Mesodermal cell (in vitro differentiated cells): Measurements from ENCODE around the gene KBTBD13.

Experiments used
- H3K27ac ChIP-seq: 2 replicates; pipeline ENCODE4 v1.7.0; 2013; ENCODE audit warnings: mild to moderate bottlenecking, low read depth, low read length, moderate library complexity; ENCODE audit not compliant: severe bottlenecking
- H3K36me3 ChIP-seq: 2 replicates; pipeline ENCODE4 v1.7.1; 2013; ENCODE audit warnings: mild to moderate bottlenecking, low read length, moderate library complexity; ENCODE audit not compliant: control insufficient read depth, insufficient read depth
- H3K4me1 ChIP-seq: one replicate; pipeline ENCODE4 v1.7.1; 2013; ENCODE audit warnings: mild to moderate bottlenecking, low read length; ENCODE audit not compliant: insufficient read depth, control insufficient read depth, poor library complexity, severe bottlenecking
- H3K4me3 ChIP-seq: 2 replicates; pipeline ENCODE4 v1.7.0; 2013; ENCODE audit warnings: low read length, control low read depth, mild to moderate bottlenecking; ENCODE audit not compliant: insufficient read depth, poor library complexity, severe bottlenecking; ENCODE audit errors: extremely low read depth
- H3K9me3 ChIP-seq: 2 replicates; pipeline ENCODE4 v1.7.1; 2013; ENCODE audit warnings: mild to moderate bottlenecking, low read length, moderate library complexity; ENCODE audit not compliant: control insufficient read depth
- WGBS, 2 experiments: methylation state at CpG; one replicate each; pipeline ENCODE4 v1.1.5; 2013; ENCODE audit warnings: missing lambda C conversion rate in 2 of 2; ENCODE audit not compliant: insufficient coverage in 2 of 2; 5-methylcytosine and 5-hydroxymethylcytosine counted together

KBTBD13 gene

DNA sequence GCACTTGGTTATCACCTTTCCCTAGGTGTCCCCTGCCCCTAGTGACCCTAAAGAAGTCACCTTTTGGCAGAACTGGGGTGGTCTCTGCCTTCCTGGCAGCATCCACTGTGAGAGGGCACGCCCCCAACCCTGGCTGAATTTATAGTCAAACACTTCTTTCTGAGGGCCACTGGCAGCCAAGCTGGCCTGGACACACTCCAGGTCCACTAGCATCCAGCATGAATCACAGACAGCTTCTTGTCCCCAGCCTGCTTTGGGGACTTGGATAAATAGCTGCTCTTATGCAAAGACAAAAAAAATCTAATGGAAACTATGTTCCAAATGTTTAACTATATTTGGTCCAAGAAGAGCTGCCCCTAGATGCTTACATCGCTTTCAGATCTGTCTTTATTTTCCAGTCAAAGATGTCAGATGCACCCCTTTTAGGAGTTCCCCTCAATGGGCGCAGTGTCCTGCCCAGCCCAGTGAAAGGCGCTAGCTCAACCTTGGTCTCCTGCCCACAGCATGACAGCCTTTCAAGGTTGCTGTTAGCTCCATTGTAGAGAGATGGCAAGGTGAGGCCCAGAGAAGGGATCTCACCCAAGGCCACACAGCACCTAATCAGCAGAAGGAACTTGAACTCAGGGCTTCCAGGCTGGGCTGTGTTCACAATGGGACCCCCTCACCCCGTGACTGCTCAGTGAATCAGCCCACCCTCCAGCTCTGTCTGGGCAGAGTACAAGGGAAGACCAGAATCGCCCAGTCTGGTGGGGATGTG, 15.7 kb upstream of the KBTBD13 start:
- Histone ChIP-seq H3K36me3 (peaks cover 80% of the 10 kb centered on the region), H3K9me3 (peaks cover 7% of the 10 kb centered on the region), H3K4me1 (peaks cover 30% of the 10 kb centered on the region), H3K4me3 (no peak overlapping the region), H3K27ac (no peak overlapping the region)
- 89 to 100% methylated on average over 4 to 5 of the region's 6 CpGs for WGBS, 2 experiments

DNA sequence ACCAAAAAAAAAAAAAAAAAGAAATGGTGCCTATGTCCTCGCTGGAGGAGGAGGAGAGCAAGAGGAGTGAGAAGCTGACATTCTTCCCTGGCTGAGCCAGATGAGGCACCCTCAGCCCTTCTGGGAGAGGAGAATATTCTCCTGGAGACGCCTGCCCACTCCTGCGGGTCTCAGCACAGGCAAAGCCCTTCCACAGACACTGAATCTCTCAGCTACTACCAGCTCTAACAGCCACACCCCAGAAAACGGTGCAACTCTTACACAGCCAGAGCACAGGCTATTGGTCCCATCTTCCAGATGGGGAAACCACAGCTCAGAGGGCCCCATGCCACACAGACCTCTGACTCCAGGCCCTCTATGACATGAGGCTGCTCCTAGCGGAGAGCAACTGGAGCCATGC, 14.5 kb upstream of the KBTBD13 start:
- Histone ChIP-seq H3K27ac (peak overlapping the region; percentile 64), H3K4me1 (peaks cover 35% of the 10 kb centered on the region), H3K36me3 (peaks cover 71% of the 10 kb centered on the region), H3K9me3 (peaks cover 7% of the 10 kb centered on the region), H3K4me3 (no peak overlapping the region)
- 97 to 100% methylated on average over 2 to 3 of the region's 5 CpGs for WGBS, 2 experiments

DNA sequence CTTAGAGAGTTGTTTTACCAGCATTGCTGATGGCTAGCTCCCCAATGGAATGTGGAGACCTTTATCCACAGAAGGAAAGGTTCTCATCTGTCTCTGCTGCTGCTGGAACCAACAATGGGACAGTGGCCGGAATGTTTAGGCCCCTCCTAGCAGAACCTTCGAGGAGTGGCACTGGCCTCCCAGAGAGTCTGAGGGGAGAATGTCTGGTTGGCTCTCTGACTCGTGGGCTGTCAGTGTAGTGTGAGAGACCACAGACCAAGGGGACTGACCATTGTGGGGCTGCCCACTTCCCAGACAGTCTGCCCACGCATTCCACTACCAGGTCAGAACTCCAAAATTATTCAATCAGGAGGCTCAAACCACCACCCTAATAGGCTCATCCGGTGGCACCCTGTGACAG, 13.8 kb upstream of the KBTBD13 start:
- H3K4me1 ChIP-seq = peaks cover 29% of the 10 kb centered on the region
- WGBS, 2 experiments = 83 to 90% methylated on average over 3 of the region's 5 CpGs
- no peak overlapping the region for H3K4me3 ChIP-seq
- H3K27ac ChIP-seq = peak overlapping the region; percentile 64
- H3K9me3 ChIP-seq = peaks cover 7% of the 10 kb centered on the region
- H3K36me3 ChIP-seq = peaks cover 65% of the 10 kb centered on the region

DNA sequence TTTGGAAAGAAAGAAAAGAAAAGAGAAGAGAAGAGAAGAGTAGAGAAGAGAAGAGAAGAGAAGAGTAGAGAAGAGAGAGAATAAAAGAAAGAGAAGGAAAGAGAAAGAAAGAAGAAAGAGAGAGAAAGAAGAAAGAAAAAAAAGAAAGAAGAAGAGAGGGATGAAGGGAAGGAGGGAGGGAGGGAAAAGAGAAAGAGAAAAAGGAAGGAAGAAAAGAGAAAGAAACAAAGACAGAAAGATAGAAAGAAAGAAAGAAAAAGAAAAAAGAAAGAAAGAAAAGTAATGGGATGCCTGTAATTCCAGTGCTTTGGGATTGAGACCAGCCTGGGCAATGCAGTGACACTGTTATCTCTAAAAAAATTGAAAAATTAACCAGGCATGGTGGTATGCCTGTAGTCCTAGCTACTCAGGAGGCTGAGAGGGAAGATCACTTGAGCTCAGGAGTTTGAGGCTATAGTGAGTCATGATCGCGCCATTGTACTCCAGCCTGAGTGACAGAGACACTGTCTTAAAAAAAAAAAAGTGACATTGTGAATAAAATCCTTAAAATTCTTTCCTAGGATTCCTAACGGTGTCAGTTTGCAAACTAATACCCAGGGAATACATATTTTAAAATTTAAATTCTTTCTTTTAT, 10.4 kb upstream of the KBTBD13 start:
- Histone ChIP-seq H3K4me3 (peak overlapping the region; percentile 54), H3K36me3 (peaks cover 37% of the 10 kb centered on the region), H3K4me1 (peaks cover 32% of the 10 kb centered on the region), H3K9me3 (no peaks in the 10 kb centered on the region), H3K27ac (peak overlapping the region; percentile 93)
- 58% methylated on average over 2 of the region's 3 CpGs; no CpG with 5 or more reads in 1 of the 2 experiments for WGBS, 2 experiments

DNA sequence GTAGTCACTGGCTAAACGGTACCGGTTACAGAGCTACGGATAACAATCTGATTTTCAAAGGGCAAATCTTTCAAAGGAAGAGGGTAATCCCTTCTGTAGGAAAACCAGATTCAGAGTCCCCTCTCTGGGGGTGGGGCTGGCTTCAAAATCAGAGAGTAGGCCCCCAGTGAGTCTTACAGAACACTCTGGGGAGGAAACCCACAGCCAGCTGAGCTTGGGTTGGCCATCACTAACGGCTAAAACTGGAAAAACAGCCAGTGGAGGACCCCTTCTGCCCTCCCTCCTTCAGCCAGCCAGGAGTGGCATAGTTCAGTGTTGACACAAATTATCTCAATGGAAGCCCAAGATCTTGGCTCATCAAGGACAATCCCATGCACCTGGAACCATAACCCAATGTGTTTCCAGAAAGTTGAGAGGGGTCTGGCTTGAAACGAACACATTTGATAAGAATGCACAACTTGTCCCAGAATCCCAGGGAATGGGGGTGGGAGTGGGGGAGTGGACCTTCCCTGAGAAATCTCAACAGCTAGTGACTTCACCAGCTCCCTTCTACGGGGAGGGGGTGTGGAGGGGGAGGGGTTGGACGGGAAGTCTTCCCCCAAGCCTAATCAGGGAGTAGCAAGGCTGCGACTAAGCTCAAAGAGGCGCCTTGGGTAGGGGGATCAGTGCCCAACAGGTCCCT, 9.8 kb upstream of the KBTBD13 start:
- H3K9me3 ChIP-seq = no peaks in the 10 kb centered on the region
- H3K4me1 ChIP-seq = peaks cover 38% of the 10 kb centered on the region
- whole genome bisulfite sequencing, 2 experiments = 13 to 23% methylated on average over 6 of the region's 9 CpGs
- H3K36me3 ChIP-seq = peaks cover 31% of the 10 kb centered on the region
- peak overlapping the region; percentile 54 for H3K4me3 ChIP-seq
- H3K27ac ChIP-seq = peak overlapping the region; percentile 93

DNA sequence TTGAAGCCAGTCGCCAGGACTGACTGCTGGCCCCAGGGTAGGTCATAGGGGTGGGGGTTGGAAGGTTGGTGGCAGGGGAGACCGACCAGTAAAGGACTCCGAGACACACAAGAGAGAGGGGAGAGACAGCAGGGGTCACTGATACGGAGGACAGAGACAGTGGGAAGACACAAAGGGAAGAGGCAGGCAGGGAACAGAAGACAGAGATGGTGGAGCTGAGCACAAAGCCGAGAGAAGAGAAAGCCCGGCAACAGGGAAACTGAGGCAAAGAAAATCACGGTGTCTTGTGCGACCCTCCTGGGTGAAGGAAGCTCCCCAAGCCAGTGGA, 9.3 kb upstream of the KBTBD13 start:
- peak overlapping the region; percentile 54 for H3K4me3 ChIP-seq
- peaks cover 26% of the 10 kb centered on the region for H3K36me3 ChIP-seq
- peaks cover 39% of the 10 kb centered on the region for H3K4me1 ChIP-seq
- WGBS, 2 experiments = 3% methylated on average over 8 of the region's 8 CpGs
- H3K9me3 ChIP-seq = no peaks in the 10 kb centered on the region
- H3K27ac ChIP-seq = peak overlapping the region; percentile 93

DNA sequence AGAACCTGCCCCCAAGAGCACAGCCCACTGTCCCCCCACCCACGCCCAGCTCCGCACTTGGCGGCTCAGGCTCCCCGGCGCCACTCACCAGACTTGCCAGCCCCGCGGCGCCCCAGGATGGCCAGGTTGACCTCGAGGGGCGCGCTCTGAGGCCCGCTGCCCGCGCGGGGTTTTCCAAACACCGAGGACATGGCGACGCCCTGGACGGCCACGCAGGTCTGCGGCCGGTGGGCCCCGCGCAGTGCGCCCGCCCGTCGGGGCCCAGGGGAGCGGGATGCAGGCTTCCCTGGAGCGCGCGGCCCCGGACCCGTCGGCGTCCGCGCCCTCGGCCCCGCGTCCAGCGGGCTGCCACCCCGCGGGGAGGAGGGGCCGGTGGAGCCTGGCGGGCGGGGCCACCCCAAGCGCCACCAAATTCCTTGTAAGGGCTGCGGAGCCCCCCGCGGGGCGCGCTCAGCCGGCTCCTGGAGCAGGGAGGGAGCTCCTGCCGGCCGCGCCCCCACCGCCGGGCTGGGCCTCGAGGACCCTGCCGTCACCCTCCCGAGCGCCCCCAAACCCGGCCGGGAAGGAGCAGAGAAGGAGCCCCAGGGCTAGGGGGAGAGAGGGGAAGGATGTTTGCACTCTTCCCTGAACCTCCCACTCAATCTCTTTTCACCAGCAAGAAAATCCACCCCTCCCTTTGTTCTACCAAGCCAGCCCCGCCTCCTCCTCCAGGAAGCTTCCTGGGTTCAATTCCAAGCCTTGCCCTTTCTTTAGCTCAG, 8.7 kb upstream of the KBTBD13 start, which contains the start of gene RASL12:
TSS of gene RASL12 (minus strand) at position 347 of the 758 bp plus-strand sequence. CDS start at position 191, 156 bp downstream.
- peaks cover 34% of the 10 kb centered on the region for H3K4me1 ChIP-seq
- WGBS, 2 experiments = 1 to 3% methylated on average over 43 to 56 of the region's 66 CpGs
- H3K9me3 ChIP-seq = peaks cover 4% of the 10 kb centered on the region
- peak within 1 kb of the TSS; percentile 93 for H3K27ac ChIP-seq
- H3K36me3 ChIP-seq = peaks cover 20% of the 10 kb centered on the region
- peak within 1 kb of the TSS; percentile 54 for H3K4me3 ChIP-seq

DNA sequence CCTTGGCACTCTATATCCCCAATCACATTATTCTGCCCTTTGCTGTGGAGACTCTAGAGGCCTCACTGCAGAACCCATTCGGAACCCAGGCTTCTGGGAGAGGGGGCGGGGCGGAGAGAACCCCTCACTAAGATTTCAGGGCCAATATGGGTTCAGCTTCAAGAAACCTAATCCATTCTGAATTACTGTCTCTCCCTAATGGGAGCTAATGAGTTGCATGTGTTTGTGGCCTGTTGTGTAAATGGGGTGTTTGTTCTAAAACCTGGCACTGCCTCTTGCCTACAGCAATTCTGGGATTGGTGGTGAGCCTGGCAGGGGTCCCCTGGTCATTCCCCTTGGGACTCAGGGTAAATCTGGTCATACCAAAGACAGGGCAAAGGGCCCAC, 8.2 kb upstream of the KBTBD13 start:
- Histone ChIP-seq H3K4me1 (peaks cover 29% of the 10 kb centered on the region), H3K4me3 (peak overlapping the region; percentile 54), H3K36me3 (peaks cover 15% of the 10 kb centered on the region), H3K9me3 (peaks cover 6% of the 10 kb centered on the region), H3K27ac (no peak overlapping the region)
- 48 to 70% methylated on average over 2 of the region's 3 CpGs for WGBS, 2 experiments

DNA sequence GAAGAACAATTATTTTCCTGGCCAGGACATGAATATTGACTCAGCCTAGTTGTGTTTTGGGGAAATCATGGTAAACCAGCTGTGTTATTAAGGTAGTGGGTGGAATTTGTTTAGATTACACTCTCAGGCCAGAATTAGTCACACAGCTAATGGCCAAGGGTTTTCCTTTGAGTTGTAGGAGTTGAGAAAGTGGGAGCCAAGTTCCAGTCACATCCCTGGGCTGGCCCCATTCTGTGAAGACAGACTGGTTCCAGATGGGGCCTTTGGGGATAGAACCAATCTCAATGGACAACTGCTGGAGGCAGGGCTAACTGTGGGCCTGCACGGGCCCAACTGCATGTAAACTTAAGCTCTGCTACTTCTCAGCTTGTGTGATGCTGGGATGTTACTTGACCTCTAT, 7.4 kb upstream of the KBTBD13 start:
- Histone ChIP-seq H3K9me3 (peaks cover 6% of the 10 kb centered on the region), H3K4me3 (no peak overlapping the region), H3K4me1 (peaks cover 24% of the 10 kb centered on the region), H3K27ac (no peak overlapping the region), H3K36me3 (peaks cover 8% of the 10 kb centered on the region)
- WGBS, 2 experiments = 100% methylated on average over 1 of the region's 1 CpG

DNA sequence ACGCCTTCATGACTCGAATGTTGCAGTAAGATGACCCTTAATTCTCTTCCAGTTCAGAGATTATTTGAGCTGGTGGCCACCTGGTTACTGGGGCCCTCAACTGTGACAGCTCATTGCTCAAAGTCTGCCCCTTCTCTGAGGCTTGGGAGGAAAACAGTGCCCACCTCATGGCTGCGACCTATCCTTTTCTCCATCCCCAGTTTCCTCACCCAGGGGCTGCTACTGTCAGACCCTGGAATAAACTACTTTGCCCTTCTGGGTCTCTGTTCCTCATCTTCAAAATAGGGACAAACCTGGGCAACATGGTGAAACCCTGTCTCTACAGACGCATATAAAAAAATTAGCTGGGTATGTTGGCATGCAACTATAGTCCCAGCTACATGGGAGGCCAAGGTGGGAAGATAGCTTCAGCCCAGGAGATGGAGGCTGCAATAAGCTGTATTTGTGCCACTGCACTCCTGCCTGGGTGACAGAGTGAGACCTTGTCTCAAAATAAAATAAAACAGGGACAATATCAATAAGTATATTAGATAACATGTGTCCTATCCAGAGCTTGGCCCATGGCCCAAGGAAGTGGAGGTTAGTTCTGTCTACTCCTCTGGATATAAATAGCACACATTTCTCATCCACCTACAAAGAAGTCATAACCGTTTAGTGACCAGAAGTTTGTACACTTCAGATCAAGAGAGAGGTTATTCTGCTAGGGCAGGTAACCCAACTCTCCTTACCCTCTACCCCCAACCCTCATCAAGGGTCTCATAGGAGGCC, 6.6 kb upstream of the KBTBD13 start:
- H3K27ac ChIP-seq = no peak overlapping the region
- peaks cover 6% of the 10 kb centered on the region for H3K9me3 ChIP-seq
- 93 to 96% methylated on average over 4 of the region's 5 CpGs for whole genome bisulfite sequencing, 2 experiments
- H3K4me3 ChIP-seq = no peak overlapping the region
- peaks cover 24% of the 10 kb centered on the region for H3K4me1 ChIP-seq
- peaks cover 4% of the 10 kb centered on the region for H3K36me3 ChIP-seq
